Large intestine (tissue), 3 donors: Measurements from ENCODE around the gene KDM4B. TPM values are rescaled to one million over a fixed set of nuclear protein-coding genes. Genes with fewer than 3 reads are reported as not detected.

Source experiments
- DNase-seq, 2 donors: peaks; one replicate each; pipeline versions ENCODE4 v3.0.0 to v3.0.0-alpha.2; 2013
- H3K27ac ChIP-seq: one replicate; pipeline ENCODE4 v1.5.1; 2013; ENCODE audit warnings: low read length
- H3K27me3 ChIP-seq: 2 replicates; pipeline ENCODE4 v1.6.1; 2013; ENCODE audit warnings: low read length; ENCODE audit not compliant: control insufficient read depth, insufficient read depth
- H3K36me3 ChIP-seq: 2 replicates; pipeline ENCODE4 v1.6.1; 2013; ENCODE audit warnings: low read length; ENCODE audit not compliant: control insufficient read depth, insufficient read depth
- H3K4me1 ChIP-seq: one replicate; pipeline ENCODE4 v1.6.1; 2013; ENCODE audit warnings: low read length; ENCODE audit not compliant: control insufficient read depth, insufficient read depth
- H3K4me3 ChIP-seq: one replicate; pipeline ENCODE4 v1.5.1; 2013; ENCODE audit warnings: low read length
- H3K9me3 ChIP-seq: one replicate; pipeline ENCODE4 v1.6.1; 2013; ENCODE audit warnings: mild to moderate bottlenecking, low read depth, low read length, moderate library complexity; ENCODE audit not compliant: control insufficient read depth
- WGBS: methylation state at CpG from one replicate; pipeline ENCODE4 v1.1.5; 2013; ENCODE audit warnings: low lambda C conversion rate; ENCODE audit not compliant: insufficient coverage; 5-methylcytosine and 5-hydroxymethylcytosine counted together
- polyA plus RNA-seq: library from polyadenylated mRNA; unstranded; fragments of 120-200 nt; gene quantifications from one replicate; pipeline ENCODE4 v1.2.1, GENCODE V29; 2013

Gene KDM4B
- polyA plus RNA-seq, 1 donor: 13.7 TPM

- no peak for DNase-seq
- no peak overlapping the region for H3K27ac ChIP-seq
- H3K4me1 ChIP-seq: peaks cover 2% of the 10 kb centered on the region
- H3K4me3 ChIP-seq: no peak overlapping the region
- no CpG with 5 or more reads among the region's 6 CpGs for WGBS
- H3K27me3 ChIP-seq: no peaks in the 10 kb centered on the region
- no peaks in the 10 kb centered on the region for H3K9me3 ChIP-seq
- H3K36me3 ChIP-seq: peaks cover 5% of the 10 kb centered on the region
Observed at GRCh38 chr19:4965061-4965460, 3.9 kb upstream of the KDM4B start.

- H3K9me3 ChIP-seq: no peaks in the 10 kb centered on the region
- H3K4me1 ChIP-seq: peaks cover 10% of the 10 kb centered on the region
- H3K4me3 ChIP-seq: no peak overlapping the region
- no CpG with 5 or more reads among the region's 6 CpGs for WGBS
- peaks cover 3% of the 10 kb centered on the region for H3K36me3 ChIP-seq
- no peaks in the 10 kb centered on the region for H3K27me3 ChIP-seq
- no peak overlapping the region for H3K27ac ChIP-seq
- no peak for DNase-seq
Observed at GRCh38 chr19:4966591-4966990, 2.3 kb upstream of the KDM4B start.

GRCh38 chr19:4967738-4968461 is 1.0 kb upstream of the KDM4B start:
- H3K27me3 ChIP-seq: no peaks in the 10 kb centered on the region
- WGBS: no CpG with 5 or more reads among the region's 16 CpGs
- DNase-seq: no peak
- peak overlapping the region; percentile 24 for H3K4me3 ChIP-seq
- peak overlapping the region; percentile 27 for H3K27ac ChIP-seq
- peaks cover 17% of the 10 kb centered on the region for H3K4me1 ChIP-seq
- H3K36me3 ChIP-seq: no peaks in the 10 kb centered on the region
- no peaks in the 10 kb centered on the region for H3K9me3 ChIP-seq

- Histone ChIP-seq H3K4me3 (peak overlapping the region; percentile 46), H3K27me3 (no peaks in the 10 kb centered on the region), H3K9me3 (no peaks in the 10 kb centered on the region), H3K27ac (no peak overlapping the region), H3K36me3 (no peaks in the 10 kb centered on the region), H3K4me1 (peaks cover 17% of the 10 kb centered on the region)
- no peak for DNase-seq
- WGBS: no CpG with 5 or more reads among the region's 54 CpGs
Observed at GRCh38 chr19:4969292-4969771, 419 bp downstream of the KDM4B start.

GRCh38 chr19:4969772-4970531 is 1.0 kb downstream of the KDM4B start:
- Histone ChIP-seq H3K9me3 (no peaks in the 10 kb centered on the region), H3K36me3 (no peaks in the 10 kb centered on the region), H3K4me3 (peak overlapping the region; percentile 46), H3K4me1 (peaks cover 17% of the 10 kb centered on the region), H3K27me3 (no peaks in the 10 kb centered on the region), H3K27ac (no peak overlapping the region)
- peak in 1 of 2 donors; percentile 43 for DNase-seq
- no CpG with 5 or more reads among the region's 25 CpGs for WGBS

- no CpG with 5 or more reads among the region's 31 CpGs for WGBS
- H3K36me3 ChIP-seq: no peaks in the 10 kb centered on the region
- peaks cover 17% of the 10 kb centered on the region for H3K4me1 ChIP-seq
- no peak overlapping the region for H3K27ac ChIP-seq
- H3K27me3 ChIP-seq: no peaks in the 10 kb centered on the region
- no peaks in the 10 kb centered on the region for H3K9me3 ChIP-seq
- peak overlapping the region; percentile 46 for H3K4me3 ChIP-seq
- DNase-seq: peak in 1 of 2 donors; percentile 34
Observed at GRCh38 chr19:4970558-4971423, 1.9 kb downstream of the KDM4B start.

- H3K4me3 ChIP-seq: peak overlapping the region; percentile 46
- H3K4me1 ChIP-seq: peaks cover 17% of the 10 kb centered on the region
- no peaks in the 10 kb centered on the region for H3K27me3 ChIP-seq
- no peaks in the 10 kb centered on the region for H3K36me3 ChIP-seq
- DNase-seq: peak in 1 of 2 donors; percentile 55
- H3K27ac ChIP-seq: no peak overlapping the region
- H3K9me3 ChIP-seq: no peaks in the 10 kb centered on the region
- WGBS: no CpG with 5 or more reads among the region's 10 CpGs
Observed at GRCh38 chr19:4971424-4971793, 2.5 kb downstream of the KDM4B start.

GRCh38 chr19:4971816-4972495 is 3.0 kb downstream of the KDM4B start:
- no CpG with 5 or more reads among the region's 19 CpGs for WGBS
- Histone ChIP-seq H3K4me3 (no peak overlapping the region), H3K9me3 (no peaks in the 10 kb centered on the region), H3K27me3 (no peaks in the 10 kb centered on the region), H3K27ac (no peak overlapping the region), H3K4me1 (peaks cover 17% of the 10 kb centered on the region), H3K36me3 (no peaks in the 10 kb centered on the region)
- no peak for DNase-seq

GRCh38 chr19:4972509-4973230 is 3.8 kb downstream of the KDM4B start:
- 60% methylated on average over 1 of the region's 12 CpGs for WGBS
- Histone ChIP-seq H3K4me3 (no peak overlapping the region), H3K36me3 (peaks cover 4% of the 10 kb centered on the region), H3K9me3 (no peaks in the 10 kb centered on the region), H3K4me1 (peaks cover 17% of the 10 kb centered on the region), H3K27me3 (no peaks in the 10 kb centered on the region), H3K27ac (no peak overlapping the region)
- no peak for DNase-seq
